Lower leg skin (tissue), 3 donors: Measurements from ENCODE around the gene PPP6R3.

Experiments
- CTCF ChIP-seq, 3 donors: fragments of 450-650 bp; IDR thresholded peaks; one replicate each; pipeline ENCODE4 v1.5.1; 2016; ENCODE audit warnings: antibody characterized with exemption in 3 of 3, mild to moderate bottlenecking in 3 of 3, moderate library complexity in 2 of 3
- POLR2A ChIP-seq, 2 donors: fragments of 450-650 bp; IDR thresholded peaks; one replicate each; pipeline ENCODE4 v1.6.1; 2016 to 2017; ENCODE audit warnings: antibody characterized with exemption in 2 of 2, mild to moderate bottlenecking in 1 of 2, moderate library complexity in 1 of 2

- TF ChIP-seq POLR2A (IDR thresholded peaks at IDR 0.05) (no peak), CTCF (IDR thresholded peaks at IDR 0.05) (no peak)
Observed at GRCh38 chr11:68488623-68489022, 28.1 kb downstream of the PPP6R3 start.
